Activated B cell treated with CpG ODN at 0.5 μM for 24 hours (primary cell): Measurements from ENCODE around the gene ZDHHC22. TPM values are rescaled to one million over a fixed set of nuclear protein-coding genes. Genes with fewer than 3 reads are reported as not detected.

Experiments
- ATAC-seq: fragments of 200-7000 bp; cut with Tn5 transposase; one replicate; pipeline ENCODE4 v1.10.0; 2021; ENCODE audit warnings: low read depth, mild to moderate bottlenecking, moderate library complexity
- CTCF ChIA-PET: fragments of 350-600 bp; sonication (Branson Sonifier 250); formaldehyde crosslinking; loops from one replicate; lab custom pipeline; 2021; ENCODE audit warnings: antibody characterized with exemption; lab: Charles Lee
- POLR2A ChIA-PET: fragments of 350-600 bp; sonication (Branson Sonifier 250); formaldehyde crosslinking; loops from one replicate; lab custom pipeline; 2021; ENCODE audit warnings: antibody characterized with exemption; lab: Charles Lee
- DNase-seq: peaks from one replicate; pipeline ENCODE4 v3.0.0; 2022
- H3K27ac Mint-ChIP-seq: one replicate; pipeline ENCODE4 v1.8.0; 2020; ENCODE audit warnings: mixed read lengths
- H3K27me3 Mint-ChIP-seq: one replicate; pipeline ENCODE4 v1.8.0; 2021; ENCODE audit warnings: mixed read lengths
- H3K36me3 Mint-ChIP-seq: one replicate; pipeline ENCODE4 v1.8.0; 2021; ENCODE audit warnings: low read depth, mixed read lengths
- H3K4me1 Mint-ChIP-seq: one replicate; pipeline ENCODE4 v1.8.0; 2021; ENCODE audit warnings: mixed read lengths
- H3K4me3 Mint-ChIP-seq: one replicate; pipeline ENCODE4 v1.8.0; 2020; ENCODE audit warnings: mild to moderate bottlenecking, mixed read lengths
- H3K9me3 Mint-ChIP-seq: one replicate; pipeline ENCODE4 v1.8.0; 2020; ENCODE audit warnings: mixed read lengths
- CTCF ChIP-seq: fragments of 200-600 bp; IDR thresholded peaks from one replicate; pipeline ENCODE4 v1.8.0; 2022; ENCODE audit warnings: antibody characterized with exemption, mild to moderate bottlenecking
- intact Hi-C: fragments of 100-400 bp; cut with micrococcal nuclease; formaldehyde crosslinking; loops from one replicate; pipeline ENCODE4 v1.15.1; 2024
- total RNA-seq: library from RNA; stranded (reverse); gene quantifications from 2 replicates; pipeline ENCODE4 v1.2.3, GENCODE V29; 2022

Gene ZDHHC22
- total RNA-seq, 1 donor from 2014 or later: not detected

GRCh38 chr14:77092676-77093075, 48.9 kb downstream of the ZDHHC22 start:
- Mint-ChIP-seq H3K27me3 (no peaks in the 10 kb centered on the region), H3K36me3 (peaks cover 3% of the 10 kb centered on the region), H3K27ac (no peak overlapping the region), H3K4me1 (peaks cover 22% of the 10 kb centered on the region), H3K9me3 (peaks cover 4% of the 10 kb centered on the region), H3K4me3 (no peak overlapping the region)
- TF ChIP-seq CTCF: no peak
- intact Hi-C loops: no loop called here
- ChIA-PET CTCF (interaction anchor here (11.3 kb wide), 1 partner anchor 31 kb away, joined by 112 read pairs; no protein-coding TSS in a partner anchor), POLR2A (no interaction called here)
- DNase-seq: no peak
- no peak for ATAC-seq

DNA sequence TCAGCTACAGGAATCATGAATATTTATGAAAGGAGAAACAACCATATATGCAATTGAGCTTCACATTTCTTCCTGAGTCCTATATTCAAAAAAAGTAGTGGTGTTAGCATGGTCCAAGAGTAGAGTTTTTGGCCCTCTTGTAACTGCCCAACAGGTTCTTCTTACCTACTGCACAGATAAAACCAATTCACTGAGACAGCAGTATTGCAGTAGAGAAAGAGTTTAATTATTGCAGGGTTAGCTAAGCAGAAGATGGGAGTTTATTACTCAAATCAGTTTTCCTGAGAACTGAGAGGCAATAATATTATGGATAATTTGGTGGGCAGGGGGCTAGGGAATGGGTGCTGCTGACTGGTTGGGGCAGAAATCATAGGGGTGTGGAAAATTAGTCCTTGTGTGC, 50.1 kb downstream of the ZDHHC22 start:
- H3K4me3 Mint-ChIP-seq: no peak overlapping the region
- intact Hi-C loops: no loop called here
- peaks cover 4% of the 10 kb centered on the region for H3K9me3 Mint-ChIP-seq
- H3K27ac Mint-ChIP-seq: no peak overlapping the region
- ChIA-PET CTCF (interaction anchor here (0.7 to 11.3 kb wide), 8 partner anchors 8 to 381 kb away, joined by 3 to 112 read pairs (median 3); no protein-coding TSS in a partner anchor), POLR2A (interaction anchor here (2.2 kb wide), 1 partner anchor 32 kb away, joined by 7 read pairs; no protein-coding TSS in a partner anchor)
- DNase-seq (no peak), ATAC-seq (no peak)
- peaks cover 15% of the 10 kb centered on the region for H3K4me1 Mint-ChIP-seq
- H3K36me3 Mint-ChIP-seq: no peaks in the 10 kb centered on the region
- no peak for TF ChIP-seq CTCF
- no peaks in the 10 kb centered on the region for H3K27me3 Mint-ChIP-seq

DNA sequence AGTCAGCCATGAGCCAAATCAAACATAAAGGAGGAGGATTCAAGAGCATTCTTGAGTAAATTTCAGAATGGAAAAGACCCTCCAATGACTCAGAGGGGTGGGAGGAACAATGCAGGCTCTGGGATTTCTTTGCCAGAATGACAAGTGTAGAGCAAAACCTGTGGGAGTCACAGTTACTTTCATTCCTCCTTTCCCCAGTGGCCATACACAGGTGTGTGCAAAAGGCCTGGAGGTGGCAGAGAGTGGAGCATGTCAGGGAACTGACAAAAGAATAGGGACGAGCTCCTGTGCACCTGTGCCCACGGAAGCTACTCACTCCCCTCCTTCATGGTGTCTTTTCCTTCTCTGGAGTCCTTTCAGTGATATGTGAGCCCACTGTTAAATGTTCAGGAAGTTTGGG, 52.9 kb downstream of the ZDHHC22 start:
- H3K9me3 Mint-ChIP-seq: peaks cover 4% of the 10 kb centered on the region
- ChIA-PET CTCF (no interaction called here), POLR2A (no interaction called here)
- TF ChIP-seq CTCF: no peak
- intact Hi-C loops: loop anchor here (5.0 kb wide), 1 partner anchor 34 kb away; no protein-coding TSS in a partner anchor
- H3K4me1 Mint-ChIP-seq: peaks cover 7% of the 10 kb centered on the region
- H3K27me3 Mint-ChIP-seq: no peaks in the 10 kb centered on the region
- no peak for DNase-seq
- H3K27ac Mint-ChIP-seq: no peak overlapping the region
- ATAC-seq: no peak
- H3K36me3 Mint-ChIP-seq: no peaks in the 10 kb centered on the region
- no peak overlapping the region for H3K4me3 Mint-ChIP-seq

GRCh38 chr14:77088219-77088618, 53.4 kb downstream of the ZDHHC22 start:
- DNase-seq (no peak), ATAC-seq (no peak)
- Mint-ChIP-seq H3K27me3 (no peaks in the 10 kb centered on the region), H3K4me1 (peaks cover 7% of the 10 kb centered on the region), H3K27ac (no peak overlapping the region), H3K36me3 (no peaks in the 10 kb centered on the region), H3K9me3 (peaks cover 4% of the 10 kb centered on the region), H3K4me3 (no peak overlapping the region)
- intact Hi-C loops: loop anchor here (5.0 kb wide), 1 partner anchor 34 kb away; no protein-coding TSS in a partner anchor
- CTCF ChIA-PET: no interaction called here
- POLR2A ChIA-PET: no interaction called here
- no peak for TF ChIP-seq CTCF

- Mint-ChIP-seq H3K4me1 (peaks cover 9% of the 10 kb centered on the region), H3K36me3 (no peaks in the 10 kb centered on the region), H3K9me3 (peaks cover 4% of the 10 kb centered on the region), H3K4me3 (no peak overlapping the region), H3K27ac (no peak overlapping the region), H3K27me3 (no peaks in the 10 kb centered on the region)
- POLR2A ChIA-PET: no interaction called here
- DNase-seq (no peak), ATAC-seq (no peak)
- CTCF ChIA-PET: no interaction called here
- no peak for TF ChIP-seq CTCF
- intact Hi-C loops: loop anchor here (5.0 kb wide), 1 partner anchor 35 kb away; no protein-coding TSS in a partner anchor
These were observed 54.0 kb downstream of the ZDHHC22 start for GRCh38 chr14:77087631-77088030.
